GM19238 (cell line): ENCODE data around the gene PATJ.
A peak's percentile ranks its signal among the peaks of the same experiment; 100 is the strongest.

Experiments used
- DNase-seq: peaks from one replicate; pipeline ENCODE4 v3.0.0; 2011; ENCODE audit warnings: low spot score; ENCODE audit not compliant: insufficient read length

PATJ gene

GRCh38 chr1:62089570-62089969 is 347.3 kb downstream of the PATJ start:
- DNase-seq = no peak

GRCh38 chr1:62090016-62090415 is 347.7 kb downstream of the PATJ start:
- DNase-seq = no peak

- no peak for DNase-seq
Observed at GRCh38 chr1:62092110-62092509, 349.8 kb downstream of the PATJ start.

GRCh38 chr1:62093261-62093660 is 351.0 kb downstream of the PATJ start:
- no peak for DNase-seq

GRCh38 chr1:62097464-62097863 is 355.2 kb downstream of the PATJ start:
- DNase-seq = no peak

GRCh38 chr1:62100442-62100841 is 358.2 kb downstream of the PATJ start:
- DNase-seq = no peak

GRCh38 chr1:62103846-62104245 is 361.6 kb downstream of the PATJ start:
- DNase-seq = no peak

GRCh38 chr1:62107923-62108322 is 365.6 kb downstream of the PATJ start:
- no peak for DNase-seq

GRCh38 chr1:62109124-62109523 is 366.8 kb downstream of the PATJ start:
- DNase-seq = no peak

GRCh38 chr1:62110198-62110817 is 368.0 kb downstream of the PATJ start:
- DNase-seq = no peak

GRCh38 chr1:62111084-62111483 is 368.8 kb downstream of the PATJ start:
- no peak for DNase-seq

GRCh38 chr1:62113507-62113906 is 371.2 kb downstream of the PATJ start:
- DNase-seq = no peak

GRCh38 chr1:62117018-62117750 is 374.9 kb downstream of the PATJ start:
- DNase-seq = no peak

GRCh38 chr1:62126579-62127290 is 384.5 kb downstream of the PATJ start:
- no peak for DNase-seq

GRCh38 chr1:62128745-62129144 is 386.5 kb downstream of the PATJ start:
- DNase-seq = no peak

- peak; percentile 23 for DNase-seq
Observed at GRCh38 chr1:62131093-62131725, 388.9 kb downstream of the PATJ start.

- no peak for DNase-seq
Observed at GRCh38 chr1:62138029-62138428, 395.7 kb downstream of the PATJ start.

- DNase-seq = no peak
Observed at GRCh38 chr1:62139410-62139809, 397.1 kb downstream of the PATJ start.

GRCh38 chr1:62140666-62141065 is 398.4 kb downstream of the PATJ start:
- no peak for DNase-seq

GRCh38 chr1:62142496-62142895 is 400.2 kb downstream of the PATJ start:
- DNase-seq = no peak

- no peak for DNase-seq
Observed at GRCh38 chr1:62144238-62144831, 402.1 kb downstream of the PATJ start.

- no peak for DNase-seq
Observed at GRCh38 chr1:62159940-62160348, 417.7 kb downstream of the PATJ start.
